Ecto neural progenitor cell (in vitro differentiated cells): ENCODE measurements around the gene OR6M1.

Experiments
- DNase-seq: peaks from one replicate; pipeline ENCODE4 v3.0.0-alpha.2; 2018; ENCODE audit warnings: low spot score

OR6M1 gene

DNA sequence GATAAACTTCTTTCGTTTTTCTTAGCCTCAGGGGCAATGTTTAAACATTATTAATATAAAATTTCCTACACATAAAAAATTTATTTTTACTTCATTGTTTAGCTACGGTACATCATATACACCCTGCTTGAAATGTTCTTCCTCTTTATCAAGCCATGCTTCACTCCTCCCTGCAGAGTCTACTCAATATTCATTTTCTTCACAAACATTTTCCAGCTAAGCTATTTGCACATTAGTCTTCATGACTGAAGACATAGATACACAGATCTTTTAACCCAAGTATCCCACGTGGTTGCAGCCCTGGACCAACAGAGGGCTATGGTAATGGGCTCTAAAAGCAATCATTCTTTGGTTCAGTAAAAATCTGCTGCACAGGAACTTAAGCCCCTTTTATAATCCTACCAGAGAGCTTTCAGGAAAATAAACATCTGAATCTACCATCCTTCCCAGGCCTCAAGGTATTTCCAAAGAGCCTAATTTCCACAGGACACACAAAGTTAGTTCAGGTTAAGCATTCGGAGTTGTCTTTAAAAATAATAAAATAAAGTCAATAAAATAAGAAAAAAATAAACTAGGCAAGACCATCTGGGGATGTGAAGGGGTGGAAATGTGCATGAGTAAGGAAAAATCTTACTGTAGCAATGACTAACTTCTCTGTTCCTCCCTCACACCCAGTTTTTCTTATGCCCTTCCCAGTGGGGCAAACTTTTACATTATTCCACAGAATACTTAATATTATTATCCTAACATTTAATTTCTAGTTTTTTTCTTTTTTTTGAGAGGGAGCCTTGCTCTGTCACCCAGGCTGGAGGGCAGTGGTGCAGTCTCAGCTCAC lies 30.2 kb downstream of the OR6M1 start:
- no peak for DNase-seq

- DNase-seq, result no peak
These were observed 30.9 kb downstream of the OR6M1 start for GRCh38 chr11:123775289-123775688.

DNA sequence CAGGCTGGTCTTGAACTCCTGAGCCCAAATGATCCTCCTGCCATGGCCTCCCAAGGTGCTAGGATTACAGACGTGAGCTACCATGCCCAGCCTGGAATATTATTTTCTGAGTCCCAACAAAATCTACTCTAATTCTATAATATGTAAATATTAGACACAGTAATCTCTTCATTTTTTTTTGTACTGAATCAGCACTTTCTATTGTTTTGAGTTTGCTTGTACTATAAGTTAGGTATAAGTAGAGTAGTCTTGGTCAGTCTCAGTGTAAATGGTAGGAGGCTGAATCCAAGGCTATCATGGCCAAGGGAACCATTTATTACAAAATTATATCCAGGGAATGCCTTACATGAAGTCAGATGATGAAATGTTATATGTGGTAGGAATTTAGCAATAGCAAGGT lies 32.2 kb downstream of the OR6M1 start:
- DNase-seq, result no peak

GRCh38 chr11:123773026-123773425 lies 33.1 kb downstream of the OR6M1 start:
- no peak for DNase-seq

DNA sequence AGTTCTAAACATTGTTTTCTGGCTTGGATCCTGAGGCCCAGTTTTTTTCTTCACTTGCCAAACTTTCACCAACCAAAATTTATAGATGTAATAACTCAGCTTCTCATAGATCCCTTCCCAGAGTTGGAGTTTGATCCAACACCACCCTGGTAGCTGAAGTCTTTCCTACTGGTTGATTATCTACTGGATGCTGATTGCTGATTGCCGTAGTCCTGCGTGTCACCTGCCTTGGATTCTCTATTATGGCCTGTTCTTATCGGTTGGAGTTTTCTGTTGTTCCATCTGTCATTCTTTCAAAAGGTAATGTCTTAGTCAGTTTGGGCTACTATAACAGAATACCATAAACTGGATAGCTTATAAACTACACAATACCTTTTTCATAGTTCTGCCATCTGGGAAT lies 34.5 kb downstream of the OR6M1 start:
- DNase-seq, result no peak

- no peak for DNase-seq
These were observed 35.4 kb downstream of the OR6M1 start for GRCh38 chr11:123770712-123771111.

DNA sequence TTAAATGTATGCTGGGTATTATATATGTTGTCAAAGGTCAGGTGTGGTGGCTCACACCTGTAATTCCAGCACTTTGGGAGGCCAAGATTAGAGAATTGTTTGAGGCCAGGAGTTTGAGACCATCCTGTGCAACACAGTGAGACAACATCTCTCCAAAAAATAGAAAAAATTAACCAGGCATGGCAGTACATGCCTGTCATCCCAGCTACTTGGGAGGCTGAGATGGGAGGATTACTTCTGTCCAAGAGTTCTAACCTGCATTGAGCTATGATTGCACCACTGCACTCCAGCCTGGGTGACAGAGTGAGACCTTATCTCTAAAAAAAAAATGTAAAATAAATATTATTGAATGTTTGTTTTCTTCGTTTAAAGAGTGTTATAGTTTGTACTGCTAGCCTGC lies 40.5 kb downstream of the OR6M1 start:
- DNase-seq, result no peak

DNA sequence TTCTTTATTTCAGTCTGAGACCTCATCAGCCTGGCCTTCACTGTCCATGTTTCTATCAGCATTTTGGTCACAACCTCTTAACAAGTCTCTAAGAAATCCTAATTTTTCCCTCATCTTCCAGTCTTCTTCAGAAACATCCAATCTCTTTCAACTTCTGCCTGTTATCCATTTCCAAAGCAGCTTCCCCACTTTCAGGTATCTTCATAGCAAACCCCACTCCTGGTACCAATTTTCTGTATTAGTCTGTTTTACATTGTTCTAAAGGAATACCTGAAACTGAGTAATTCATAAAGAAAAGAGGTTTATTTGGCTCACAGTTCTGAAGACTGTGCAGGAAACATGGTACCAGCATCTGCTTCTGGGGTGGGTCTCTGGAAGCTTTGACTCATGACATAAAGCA lies 43.7 kb downstream of the OR6M1 start:
- DNase-seq, result no peak

- DNase-seq, result no peak
These were observed 45.3 kb downstream of the OR6M1 start for GRCh38 chr11:123760894-123761293.

- DNase-seq, result no peak
These were observed 48.2 kb downstream of the OR6M1 start for GRCh38 chr11:123757976-123758375.

DNA sequence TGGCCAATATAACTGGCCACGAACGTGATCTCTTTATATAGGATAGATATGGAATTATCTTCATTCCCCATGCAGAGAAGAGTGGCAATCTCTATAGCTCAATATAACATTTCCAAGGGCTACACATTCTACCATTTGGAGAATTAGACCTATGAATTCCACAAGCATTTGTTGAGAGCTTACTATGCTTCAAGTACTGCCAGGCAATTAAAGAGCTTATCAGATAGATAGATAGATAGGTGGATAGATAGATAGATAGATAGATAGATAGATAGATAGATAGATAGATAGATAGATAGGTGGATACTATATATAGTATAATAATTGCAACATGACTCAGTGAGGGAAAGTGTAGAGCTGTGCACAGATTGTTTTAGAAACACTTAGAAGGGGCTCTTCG lies 50.3 kb downstream of the OR6M1 start:
- DNase-seq, result no peak
